KOPT-K1 (cell line): ENCODE measurements around the gene R3HDM2.

Experiments
- H3K27ac ChIP-seq: fragments of 200-600 bp; sonication (generic); 2 replicates; pipeline ENCODE4 v1.5.1; 2016; ENCODE audit warnings: antibody characterized with exemption, mild to moderate bottlenecking, low read depth, low read length; ENCODE audit not compliant: poor library complexity, severe bottlenecking
- H3K36me3 ChIP-seq: fragments of 200-600 bp; sonication (generic); 2 replicates; pipeline ENCODE4 v1.5.1; 2017; ENCODE audit warnings: antibody characterized with exemption, mild to moderate bottlenecking, low read length, moderate library complexity; ENCODE audit not compliant: insufficient read depth
- H3K9me3 ChIP-seq: fragments of 200-600 bp; sonication (generic); 2 replicates; pipeline ENCODE4 v1.5.1; 2017; ENCODE audit warnings: antibody characterized with exemption, low read length, mild to moderate bottlenecking; ENCODE audit not compliant: insufficient read depth, poor library complexity, severe bottlenecking

The R3HDM2 gene

DNA sequence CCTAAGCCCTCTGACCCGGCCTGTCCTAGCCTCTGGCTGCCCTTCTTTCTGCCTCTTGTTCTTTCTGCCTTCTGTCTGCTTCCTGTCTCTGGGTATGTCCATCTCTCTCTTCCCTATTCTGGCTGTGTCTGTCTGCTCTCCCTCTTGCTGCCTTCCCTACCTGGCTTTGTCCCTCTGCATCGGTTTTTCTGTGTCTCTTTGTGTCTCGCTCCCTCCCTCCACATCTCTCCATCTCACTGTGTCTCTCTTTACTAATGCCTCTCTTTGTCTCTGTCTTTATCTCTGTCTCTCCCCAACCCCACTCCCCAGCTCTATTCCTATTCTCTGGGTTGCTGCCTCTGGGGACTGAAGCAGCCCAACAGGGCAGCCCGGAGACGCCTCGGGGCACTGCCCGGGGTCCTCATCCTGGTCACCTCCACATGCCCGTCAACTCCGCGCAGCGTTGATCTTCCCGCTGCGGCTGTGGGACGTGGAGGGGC lies 191.2 kb downstream of the R3HDM2 start:
- Histone ChIP-seq H3K27ac (no peak overlapping the region), H3K36me3 (peaks cover 4% of the 10 kb centered on the region; the same call in 1 of the 2 replicates), H3K9me3 (no peaks in the 10 kb centered on the region)

DNA sequence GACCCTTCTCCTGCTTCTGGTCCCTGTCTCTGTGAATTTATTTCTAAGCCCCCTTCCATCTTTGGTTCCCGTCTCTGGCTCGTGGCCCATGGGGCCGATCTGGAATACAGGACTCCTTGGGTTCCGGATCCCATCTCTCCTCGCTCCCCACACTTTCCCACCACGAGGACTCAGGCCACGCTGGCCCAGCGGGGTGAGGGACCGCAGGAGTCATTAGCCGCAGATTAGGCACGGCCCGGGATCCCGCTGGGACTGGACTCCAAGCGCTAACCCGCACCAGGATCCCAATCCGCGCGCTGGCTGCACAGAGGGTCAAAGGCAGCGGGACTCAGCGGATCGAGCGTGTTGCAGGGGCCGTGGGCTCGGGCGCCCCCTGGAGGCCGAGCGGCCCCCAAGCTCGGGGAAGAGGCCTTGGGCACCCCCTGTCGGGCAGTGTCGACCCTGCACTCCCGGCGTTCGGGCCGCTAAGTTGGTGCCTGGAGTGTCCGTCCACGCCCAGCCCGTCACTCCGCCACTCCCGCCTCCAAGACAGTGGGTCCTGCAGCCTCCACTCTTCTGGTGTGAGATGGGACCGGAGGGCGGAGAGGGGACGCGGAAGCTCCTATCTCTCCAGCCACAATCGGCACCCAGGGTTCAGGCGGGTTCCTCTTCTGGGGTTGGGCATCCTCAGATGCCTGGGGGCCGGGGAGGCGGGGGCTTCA lies 191.8 kb downstream of the R3HDM2 start:
- no peak overlapping the region for H3K27ac ChIP-seq
- peaks cover 10% of the 10 kb centered on the region for H3K36me3 ChIP-seq
- no peaks in the 10 kb centered on the region for H3K9me3 ChIP-seq

DNA sequence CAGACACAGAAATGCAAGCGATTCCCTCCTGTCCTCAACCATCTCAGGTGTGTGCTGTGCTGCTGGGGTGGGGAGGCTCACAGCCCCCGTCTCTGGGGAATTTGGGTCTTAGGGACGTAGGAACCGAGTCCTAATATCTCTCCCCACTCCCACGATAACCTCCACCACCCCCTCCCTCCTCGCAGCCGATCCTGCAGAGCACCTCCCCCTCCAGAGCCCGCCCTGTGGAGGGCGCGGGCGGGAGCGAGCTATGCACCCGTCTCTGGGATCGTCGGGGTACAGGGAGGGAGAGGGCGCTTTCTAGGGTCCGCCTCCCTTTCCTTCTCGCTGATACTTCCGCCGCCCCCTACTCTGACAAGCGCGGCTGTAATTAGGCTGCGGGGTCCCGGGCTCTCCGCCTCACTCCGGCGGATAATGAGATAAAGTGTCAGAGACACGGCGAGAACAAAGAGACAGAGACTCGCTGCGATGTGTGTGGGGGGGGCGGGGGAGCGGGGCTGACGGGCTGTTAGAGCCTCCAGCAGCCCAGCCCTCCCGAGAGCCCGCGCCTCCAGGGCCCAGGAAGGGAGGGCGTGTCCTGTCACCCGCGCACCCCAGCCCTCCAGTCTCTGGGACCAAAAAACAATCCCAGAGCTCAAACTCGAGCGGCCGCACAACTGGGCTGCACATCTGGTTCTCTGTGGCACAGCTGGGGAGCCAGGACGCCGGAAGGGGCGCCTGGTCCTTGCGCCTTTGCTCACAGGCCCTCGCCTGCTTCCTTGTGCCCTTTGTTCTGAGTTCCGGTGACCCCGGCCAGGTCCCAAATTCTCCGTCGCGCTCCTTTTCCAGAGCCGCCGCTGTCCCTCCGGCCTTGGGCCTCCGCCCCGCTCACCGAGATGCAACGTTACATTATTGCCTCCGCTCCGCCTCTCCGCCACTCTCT lies 192.7 kb downstream of the R3HDM2 start:
- no peaks in the 10 kb centered on the region for H3K9me3 ChIP-seq
- H3K27ac ChIP-seq, result no peak overlapping the region
- H3K36me3 ChIP-seq, result peaks cover 18% of the 10 kb centered on the region

DNA sequence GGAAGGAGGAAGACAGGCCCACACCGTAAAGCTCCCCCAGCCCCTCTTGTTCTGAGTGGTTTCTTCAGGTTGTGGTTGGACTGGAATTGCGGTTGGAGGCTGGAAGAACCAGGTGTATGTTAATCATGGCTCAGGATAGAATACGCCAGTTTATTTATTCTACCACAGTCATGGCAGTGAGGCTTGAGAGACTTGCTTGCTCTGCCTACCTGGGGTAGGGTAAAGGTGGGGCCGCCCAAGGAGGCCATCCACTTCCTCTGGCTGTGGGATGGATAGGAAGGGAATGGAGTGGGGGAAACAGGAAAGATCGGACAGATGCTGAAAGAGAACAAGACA lies 193.3 kb downstream of the R3HDM2 start:
- H3K27ac ChIP-seq, result no peak overlapping the region
- H3K36me3 ChIP-seq, result peaks cover 24% of the 10 kb centered on the region
- no peaks in the 10 kb centered on the region for H3K9me3 ChIP-seq

DNA sequence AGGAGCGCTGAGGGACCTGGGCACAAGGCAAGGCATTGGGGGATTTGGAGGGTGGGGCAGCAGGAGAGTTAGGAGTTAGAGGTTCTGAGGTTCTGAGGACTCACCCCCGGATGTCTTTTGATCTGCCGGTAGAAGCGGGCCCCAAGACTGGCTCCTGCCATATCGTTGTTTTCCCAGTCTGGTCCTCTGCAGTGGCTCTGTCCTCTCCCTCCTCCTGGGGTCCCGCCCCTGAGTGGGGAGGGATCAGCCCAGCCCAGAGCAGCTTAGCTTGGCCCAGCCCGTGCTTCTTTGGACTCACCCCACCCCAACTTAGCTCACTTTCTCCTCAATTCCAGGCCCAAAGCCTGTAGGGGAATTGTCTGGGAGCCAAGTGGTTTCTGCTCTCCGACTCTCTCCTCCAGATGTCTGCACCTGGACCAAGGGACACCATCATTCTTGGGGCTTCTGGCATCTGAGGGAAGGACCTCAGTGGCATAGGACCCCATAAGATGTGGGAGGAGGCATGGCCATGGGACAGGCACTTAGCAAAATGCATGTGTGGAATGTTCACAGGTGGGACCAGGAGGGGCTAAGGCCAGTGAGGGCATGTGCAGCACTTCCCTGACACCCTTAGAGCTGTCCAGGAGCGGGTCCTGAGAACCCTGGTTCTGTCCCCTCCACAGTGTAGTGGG lies 193.8 kb downstream of the R3HDM2 start:
- Histone ChIP-seq H3K36me3 (peaks cover 29% of the 10 kb centered on the region), H3K9me3 (no peaks in the 10 kb centered on the region), H3K27ac (no peak overlapping the region)

DNA sequence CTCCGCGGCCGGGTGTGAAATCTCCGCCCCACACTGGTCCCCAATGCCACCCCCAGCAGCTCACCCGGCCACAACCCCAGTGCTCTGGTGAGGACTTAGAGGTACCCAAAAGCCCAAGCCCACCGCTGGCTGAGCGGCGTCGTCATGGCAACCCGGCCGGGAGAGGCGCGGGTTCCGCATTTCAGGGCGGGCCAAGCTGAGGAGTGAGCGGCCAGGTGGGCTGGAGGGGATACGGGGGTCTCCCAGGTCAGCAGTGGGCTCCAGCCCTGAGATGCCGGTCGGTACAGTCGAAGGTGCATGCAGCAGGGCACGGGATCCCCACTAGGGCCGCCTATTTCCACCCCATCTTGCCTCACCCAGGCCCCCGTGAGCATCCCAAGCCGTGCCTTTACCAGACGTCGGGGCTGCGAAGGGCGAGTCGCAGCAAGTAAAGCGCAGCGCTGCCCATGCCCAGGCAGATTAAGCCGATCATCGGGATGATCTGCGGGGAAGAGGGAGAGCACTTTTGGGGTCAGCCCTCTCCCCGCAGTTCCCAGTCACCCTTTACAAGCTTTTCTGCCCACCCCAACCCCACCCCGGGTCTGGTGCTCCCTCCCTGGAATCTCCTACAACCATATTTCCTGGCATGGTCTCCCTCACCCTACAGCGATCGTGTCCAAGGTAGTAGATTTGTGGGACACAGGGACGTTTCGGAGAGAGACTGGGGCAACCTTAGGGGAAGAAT lies 194.5 kb downstream of the R3HDM2 start:
- Histone ChIP-seq H3K9me3 (no peaks in the 10 kb centered on the region), H3K36me3 (peaks cover 36% of the 10 kb centered on the region), H3K27ac (no peak overlapping the region)

DNA sequence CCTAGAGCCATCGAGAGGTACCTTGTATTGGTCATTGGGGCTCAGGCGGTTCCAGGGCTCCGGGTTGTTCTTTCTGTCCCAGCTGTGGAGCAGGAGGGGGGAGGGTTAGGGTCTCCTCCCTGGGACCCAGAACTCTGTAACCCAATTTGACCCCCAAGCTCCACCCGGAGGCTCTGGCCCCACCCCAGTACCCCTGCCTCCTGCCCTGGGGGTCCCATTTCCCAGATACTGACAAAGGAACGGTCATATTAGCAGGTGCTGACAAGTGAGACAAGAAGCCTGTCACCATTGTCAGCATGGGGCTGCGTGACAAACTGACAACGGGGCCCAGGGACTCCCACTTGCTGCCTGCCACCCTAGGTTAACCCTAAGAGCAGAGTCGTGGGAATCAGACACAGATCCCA lies 195.1 kb downstream of the R3HDM2 start:
- no peaks in the 10 kb centered on the region for H3K9me3 ChIP-seq
- H3K36me3 ChIP-seq, result peaks cover 41% of the 10 kb centered on the region
- no peak overlapping the region for H3K27ac ChIP-seq

DNA sequence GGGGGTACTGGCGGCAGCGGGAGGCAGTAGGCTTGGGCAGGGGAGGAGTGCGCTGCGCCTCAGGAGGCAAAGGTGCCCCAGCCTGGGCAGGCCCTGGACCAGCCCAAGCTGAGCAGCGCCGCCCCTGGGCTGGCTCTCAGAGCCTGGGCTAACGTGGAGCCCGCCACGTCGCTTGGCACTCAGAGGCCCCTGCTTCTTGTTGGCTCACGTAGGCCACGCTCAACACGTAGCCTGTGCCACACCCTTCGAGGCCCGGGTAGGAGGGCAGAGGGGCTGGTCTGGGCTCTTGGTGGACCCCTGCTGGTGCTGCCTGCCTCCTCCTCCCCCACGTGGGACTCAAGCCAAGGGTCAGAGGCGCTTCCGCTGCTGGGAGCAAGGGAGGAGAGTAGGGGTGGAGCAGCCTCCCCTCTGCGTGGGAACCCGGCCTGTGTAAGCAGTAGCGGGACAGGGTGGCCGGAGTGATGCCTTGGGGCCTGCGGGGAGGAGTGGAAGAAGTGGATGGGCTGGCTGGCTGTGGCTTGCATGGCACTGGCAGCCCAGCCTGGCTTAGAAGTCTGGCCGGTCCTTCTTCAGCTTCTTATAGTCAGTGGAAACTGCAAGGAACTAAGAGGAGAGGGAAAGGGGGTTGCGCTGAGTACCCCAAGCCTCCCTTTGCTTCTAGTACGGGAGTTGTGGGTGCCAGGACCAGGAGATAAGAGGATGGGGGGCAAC lies 195.7 kb downstream of the R3HDM2 start:
- peaks cover 41% of the 10 kb centered on the region for H3K36me3 ChIP-seq
- no peak overlapping the region for H3K27ac ChIP-seq
- no peaks in the 10 kb centered on the region for H3K9me3 ChIP-seq

DNA sequence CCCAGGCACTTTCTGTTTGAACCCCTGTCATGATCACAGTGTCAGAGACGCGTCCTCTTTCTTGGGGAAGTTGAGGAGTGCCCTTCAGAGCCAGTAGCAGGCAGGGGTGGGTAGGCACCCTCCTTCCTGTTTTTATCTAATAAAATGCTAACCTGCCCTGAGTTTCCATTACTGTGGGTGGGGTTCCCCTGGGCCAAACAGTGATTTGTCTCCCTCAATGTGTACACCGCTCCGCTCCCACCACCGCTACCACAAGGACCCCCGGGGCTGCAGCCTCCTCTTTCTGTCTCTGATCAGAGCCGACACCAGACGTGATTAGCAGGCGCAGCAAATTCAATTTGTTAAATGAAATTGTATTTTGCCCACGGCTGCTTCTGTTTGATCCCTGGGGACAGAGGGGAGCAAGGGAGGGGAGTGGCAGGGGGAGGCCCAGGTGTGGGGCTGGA lies 196.2 kb downstream of the R3HDM2 start:
- peaks cover 41% of the 10 kb centered on the region for H3K36me3 ChIP-seq
- H3K9me3 ChIP-seq, result no peaks in the 10 kb centered on the region
- no peak overlapping the region for H3K27ac ChIP-seq

DNA sequence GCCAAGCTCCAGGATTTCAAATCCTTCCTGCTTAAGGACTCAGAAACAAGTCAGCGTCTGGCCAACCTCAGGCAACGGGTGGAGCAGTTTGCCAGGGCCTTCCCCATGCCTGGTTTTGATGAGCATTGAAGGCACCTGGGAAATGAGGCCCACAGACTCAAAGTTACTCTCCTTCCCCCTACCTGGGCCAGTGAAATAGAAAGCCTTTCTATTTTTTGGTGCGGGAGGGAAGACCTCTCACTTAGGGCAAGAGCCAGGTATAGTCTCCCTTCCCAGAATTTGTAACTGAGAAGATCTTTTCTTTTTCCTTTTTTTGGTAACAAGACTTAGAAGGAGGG lies 196.6 kb downstream of the R3HDM2 start:
- Histone ChIP-seq H3K36me3 (peaks cover 41% of the 10 kb centered on the region), H3K27ac (no peak overlapping the region)

DNA sequence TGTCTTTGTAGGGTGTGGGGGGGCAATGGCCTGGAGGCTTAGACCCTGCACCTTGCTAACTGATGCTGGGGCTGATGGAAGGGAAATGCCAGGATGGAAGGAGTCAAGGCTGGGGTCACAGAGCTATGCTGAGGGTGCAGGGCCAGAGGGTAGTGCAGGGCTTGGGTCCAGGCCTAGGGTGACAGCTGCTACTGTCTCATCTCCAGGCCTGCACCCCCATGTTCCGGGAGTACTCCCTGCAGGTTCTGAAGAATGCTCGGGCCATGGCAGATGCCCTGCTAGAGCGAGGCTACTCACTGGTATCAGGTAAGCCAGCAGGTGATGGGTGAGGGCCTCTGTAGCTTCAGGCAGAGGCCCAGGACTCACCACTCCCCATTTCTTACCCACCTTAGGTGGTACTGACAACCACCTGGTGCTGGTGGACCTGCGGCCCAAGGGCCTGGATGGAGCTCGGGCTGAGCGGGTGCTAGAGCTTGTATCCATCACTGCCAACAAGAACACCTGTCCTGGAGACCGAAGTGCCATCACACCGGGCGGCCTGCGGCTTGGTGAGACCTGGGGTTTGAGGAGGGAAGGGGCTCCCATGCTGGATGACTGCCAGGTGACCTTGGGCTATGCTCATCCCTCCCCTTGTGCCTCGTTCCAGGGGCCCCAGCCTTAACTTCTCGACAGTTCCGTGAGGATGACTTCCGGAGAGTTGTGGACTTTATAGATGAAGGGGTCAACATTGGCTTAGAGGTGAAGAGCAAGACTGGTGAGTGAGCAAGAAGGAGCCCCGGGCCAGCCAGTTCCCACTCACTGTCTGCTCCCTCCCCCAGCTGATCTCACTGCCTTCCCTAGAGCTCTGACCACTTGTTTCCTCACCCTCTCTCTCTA lies 197.2 kb downstream of the R3HDM2 start:
- Histone ChIP-seq H3K9me3 (no peaks in the 10 kb centered on the region), H3K27ac (no peak overlapping the region), H3K36me3 (peaks cover 41% of the 10 kb centered on the region)

More for the DNA sequence above, 196.6 kb downstream of the R3HDM2 start:
- H3K9me3 ChIP-seq, result no peaks in the 10 kb centered on the region

DNA sequence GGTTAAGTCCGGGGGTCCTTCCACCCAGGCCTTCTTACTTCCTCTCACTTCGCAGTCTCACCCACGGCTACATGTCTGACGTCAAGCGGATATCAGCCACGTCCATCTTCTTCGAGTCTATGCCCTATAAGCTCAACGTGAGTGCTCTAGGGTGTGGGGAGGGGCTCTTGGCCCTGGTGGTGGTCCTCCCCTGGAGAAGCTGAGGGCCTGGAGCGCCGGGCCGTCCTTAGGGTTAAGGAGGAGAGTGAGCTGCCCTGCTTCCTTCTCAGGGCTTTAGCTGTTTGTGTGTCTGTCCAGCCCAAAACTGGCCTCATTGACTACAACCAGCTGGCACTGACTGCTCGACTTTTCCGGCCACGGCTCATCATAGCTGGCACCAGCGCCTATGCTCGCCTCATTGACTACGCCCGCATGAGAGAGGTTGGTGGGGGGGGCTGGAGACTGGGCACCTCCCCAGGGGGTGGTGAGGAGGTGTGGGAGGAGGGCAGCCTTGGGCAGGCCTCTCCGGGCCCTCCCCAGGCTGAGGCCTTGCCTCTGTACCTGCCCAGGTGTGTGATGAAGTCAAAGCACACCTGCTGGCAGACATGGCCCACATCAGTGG lies 198.6 kb downstream of the R3HDM2 start:
- H3K9me3 ChIP-seq, result no peaks in the 10 kb centered on the region
- H3K27ac ChIP-seq, result no peak overlapping the region
- H3K36me3 ChIP-seq, result peaks cover 41% of the 10 kb centered on the region

DNA sequence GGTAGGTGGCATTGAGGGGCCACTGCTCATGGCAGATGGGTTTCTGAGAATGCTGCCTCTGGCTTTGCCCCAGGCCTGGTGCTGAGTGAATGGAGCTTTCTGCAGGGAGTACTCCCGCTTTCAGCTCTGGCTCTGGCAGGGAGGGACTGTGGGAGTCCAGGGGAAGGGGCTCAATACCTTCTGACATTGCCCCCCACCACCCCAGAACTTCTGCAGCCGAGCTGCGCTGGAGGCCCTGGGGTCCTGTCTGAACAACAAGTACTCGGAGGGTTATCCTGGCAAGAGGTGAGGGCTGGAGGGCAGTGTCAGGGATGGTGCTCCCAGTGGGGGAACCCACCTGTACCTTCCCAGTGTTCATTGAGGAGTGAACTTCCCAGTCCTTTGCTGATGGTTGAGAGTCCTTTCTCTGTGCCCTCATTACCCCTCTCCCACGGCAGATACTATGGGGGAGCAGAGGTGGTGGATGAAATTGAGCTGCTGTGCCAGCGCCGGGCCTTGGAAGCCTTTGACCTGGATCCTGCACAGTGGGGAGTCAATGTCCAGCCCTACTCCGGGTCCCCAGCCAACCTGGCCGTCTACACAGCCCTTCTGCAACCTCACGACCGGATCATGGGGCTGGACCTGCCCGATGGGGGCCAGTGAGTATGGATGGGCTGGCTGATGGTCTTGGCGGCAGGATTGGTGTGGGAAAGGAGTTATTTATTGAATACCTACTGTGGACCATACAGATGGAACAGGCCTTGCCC lies 199.4 kb downstream of the R3HDM2 start:
- H3K9me3 ChIP-seq, result no peaks in the 10 kb centered on the region
- peaks cover 41% of the 10 kb centered on the region for H3K36me3 ChIP-seq
- no peak overlapping the region for H3K27ac ChIP-seq
